ENCODE results near the gene EPHA2. TPM values are rescaled to one million over a fixed set of nuclear protein-coding genes. Genes with fewer than 3 reads are reported as not detected.

The EPHA2 gene
- total and polyA plus RNA-seq, 2 donors (not counting 1 experiment from before 2014, with no cell fraction given), result 9.8 to 24.6 TPM

DNA sequence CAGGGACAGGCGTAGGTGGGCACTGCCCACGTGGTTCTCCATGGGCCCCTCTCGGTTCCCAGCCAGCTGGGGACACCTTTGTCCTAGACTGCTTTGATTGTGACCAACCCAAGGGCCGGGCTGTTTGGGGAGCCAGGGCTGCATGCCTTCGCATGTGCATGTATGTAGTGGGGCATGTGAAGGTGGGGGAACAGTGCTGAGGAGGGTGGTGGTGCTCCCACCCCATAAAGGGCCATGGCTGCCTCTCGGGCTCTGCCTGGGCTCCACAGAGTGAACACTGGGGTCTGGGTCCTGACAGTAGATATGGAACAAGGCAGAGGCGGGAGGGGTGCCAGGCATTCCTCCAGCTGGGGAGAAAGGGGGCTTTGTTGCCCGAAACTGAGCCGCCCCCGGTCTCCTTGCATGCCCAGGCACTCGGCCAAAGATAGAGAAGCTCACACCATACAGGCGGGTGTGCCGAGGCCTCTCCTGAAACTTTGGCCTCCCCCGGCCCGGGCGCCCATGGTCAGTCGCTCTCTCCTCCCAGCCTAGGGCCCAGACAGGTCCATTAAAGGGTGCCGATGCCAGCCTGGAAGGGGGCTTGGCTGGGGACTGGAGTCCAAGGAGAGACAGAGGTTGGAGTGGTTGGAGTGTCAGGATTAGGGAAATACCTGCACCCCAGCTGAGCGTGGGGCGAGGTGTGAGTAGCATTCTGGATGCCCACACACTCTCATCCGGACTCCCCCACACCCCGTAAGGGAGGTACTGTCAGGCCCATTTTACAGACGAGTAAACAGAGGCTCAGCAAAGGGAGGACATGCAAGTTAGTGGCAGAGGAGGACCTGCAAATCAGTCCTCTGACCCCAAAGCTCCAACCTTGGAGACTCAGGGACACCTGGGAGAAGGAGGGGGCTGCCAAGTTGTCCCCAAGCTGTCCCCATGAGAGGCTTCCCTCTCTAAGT, 41.1 kb downstream of the EPHA2 start:
- Histone ChIP-seq H4K20me1 (ENCODE audit: control insufficient read depth, extremely low read depth, insufficient read depth, low read length) (no peaks in the 10 kb centered on the region), H3K27me3 (ENCODE audit: control insufficient read depth, insufficient read depth, low read length) (no peaks in the 10 kb centered on the region), H3K9ac (ENCODE audit: insufficient read depth, low read length) (no peak overlapping the region), H3K79me2 (ENCODE audit: control insufficient read depth, insufficient read depth, low read length) (no peaks in the 10 kb centered on the region), H3K36me3 (ENCODE audit: control insufficient read depth, insufficient read depth, low read length) (no peaks in the 10 kb centered on the region), H2AFZ (ENCODE audit: low read length) (no peak overlapping the region), H3K4me1 (ENCODE audit: control insufficient read depth, extremely low read depth, insufficient read depth, low read length) (peaks cover 5% of the 10 kb centered on the region), H3K9me3 (ENCODE audit: control insufficient read depth, insufficient read depth, low read depth, low read length) (no peaks in the 10 kb centered on the region), H3K4me2 (ENCODE audit: extremely low read depth, insufficient read depth, low read length) (no peak overlapping the region), H3K4me3 (replicated peaks in 1 of 4; ENCODE audit: control extremely low read depth in 1 of 4, insufficient read depth in 1 of 4, low read depth in 3 of 4, low read length in 4 of 4) (no peak overlapping the region), H3K27ac (ENCODE audit: insufficient read depth, low read length) (no peak overlapping the region)
- no peak for TF ChIP-seq EZH2 (IDR thresholded peaks at IDR 0.05; ENCODE audit: low read length, missing control alignments)
- TF ChIP-seq, protein P1, sequence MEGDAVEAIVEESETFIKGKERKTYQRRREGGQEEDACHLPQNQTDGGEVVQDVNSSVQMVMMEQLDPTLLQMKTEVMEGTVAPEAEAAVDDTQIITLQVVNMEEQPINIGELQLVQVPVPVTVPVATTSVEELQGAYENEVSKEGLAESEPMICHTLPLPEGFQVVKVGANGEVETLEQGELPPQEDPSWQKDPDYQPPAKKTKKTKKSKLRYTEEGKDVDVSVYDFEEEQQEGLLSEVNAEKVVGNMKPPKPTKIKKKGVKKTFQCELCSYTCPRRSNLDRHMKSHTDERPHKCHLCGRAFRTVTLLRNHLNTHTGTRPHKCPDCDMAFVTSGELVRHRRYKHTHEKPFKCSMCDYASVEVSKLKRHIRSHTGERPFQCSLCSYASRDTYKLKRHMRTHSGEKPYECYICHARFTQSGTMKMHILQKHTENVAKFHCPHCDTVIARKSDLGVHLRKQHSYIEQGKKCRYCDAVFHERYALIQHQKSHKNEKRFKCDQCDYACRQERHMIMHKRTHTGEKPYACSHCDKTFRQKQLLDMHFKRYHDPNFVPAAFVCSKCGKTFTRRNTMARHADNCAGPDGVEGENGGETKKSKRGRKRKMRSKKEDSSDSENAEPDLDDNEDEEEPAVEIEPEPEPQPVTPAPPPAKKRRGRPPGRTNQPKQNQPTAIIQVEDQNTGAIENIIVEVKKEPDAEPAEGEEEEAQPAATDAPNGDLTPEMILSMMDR (conservative IDR thresholded peaks at IDR 0.05 in 1 of 2, IDR thresholded peaks at IDR 0.05 in 1 of 2; ENCODE audit: low read depth in 1 of 2, low read length in 2 of 2), result no peak
- no peak for DNase-seq (ENCODE audit: low read depth in 2 of 2)

DNA sequence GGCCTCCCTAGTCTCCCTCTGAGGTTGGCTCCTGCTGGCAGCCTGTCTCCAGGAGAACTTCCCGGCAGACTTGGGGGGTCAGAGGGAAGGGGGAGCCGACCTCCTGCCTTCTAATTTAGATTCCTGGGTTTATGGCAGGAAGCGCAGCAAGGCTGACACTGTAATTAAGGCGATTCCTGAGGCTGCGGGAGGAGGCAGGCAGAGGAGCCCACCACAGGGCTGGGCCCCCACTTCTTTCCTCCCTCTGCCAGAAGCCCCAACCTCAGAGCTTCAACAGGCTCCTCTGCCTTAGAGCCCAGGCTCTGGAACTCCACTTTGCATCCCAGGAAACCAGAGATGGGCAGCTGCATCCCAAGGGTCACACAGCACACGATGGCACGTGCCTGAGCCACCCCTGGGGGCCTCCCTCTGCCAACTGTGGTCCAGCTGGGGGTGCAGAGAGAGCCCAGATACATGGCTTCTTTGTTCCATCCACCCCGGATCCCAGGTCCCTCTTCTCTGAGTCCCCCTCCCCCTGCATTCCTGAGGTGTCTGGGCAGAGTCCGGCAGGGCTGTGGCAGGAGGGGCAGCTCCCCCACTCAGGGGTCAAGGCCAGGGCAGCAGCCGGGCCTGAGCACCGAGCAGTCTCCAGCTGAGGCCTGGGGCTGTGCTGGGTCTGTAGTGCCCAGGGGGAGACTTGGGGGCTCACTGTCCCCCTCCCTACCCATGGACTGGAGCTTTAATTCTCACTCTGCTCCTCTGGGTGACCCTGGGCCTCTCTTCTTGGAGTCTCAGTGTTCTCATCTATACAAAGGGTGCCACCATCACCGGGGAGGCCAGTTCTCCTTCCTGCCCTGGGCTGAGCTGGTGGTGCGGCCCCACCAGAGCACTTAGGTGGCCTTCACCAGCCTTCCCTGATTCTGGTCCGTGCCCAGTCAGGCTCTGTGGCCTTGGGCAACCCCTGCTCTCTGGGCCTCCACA, 43.0 kb downstream of the EPHA2 start:
- Histone ChIP-seq H3K9ac (ENCODE audit: insufficient read depth, low read length) (no peak overlapping the region), H2AFZ (ENCODE audit: low read length) (no peak overlapping the region)
- DNase-seq (ENCODE audit: low read depth in 2 of 2), result peak in 1 of 2 donors; percentile 68

More for the DNA sequence above, 43.0 kb downstream of the EPHA2 start:
- no peaks in the 10 kb centered on the region for H3K9me3 ChIP-seq (ENCODE audit: control insufficient read depth, insufficient read depth, low read depth, low read length)
- H3K27ac ChIP-seq (ENCODE audit: insufficient read depth, low read length), result no peak overlapping the region
- H3K4me2 ChIP-seq (ENCODE audit: extremely low read depth, insufficient read depth, low read length), result no peak overlapping the region
- H3K79me2 ChIP-seq (ENCODE audit: control insufficient read depth, insufficient read depth, low read length), result no peaks in the 10 kb centered on the region
- H3K4me1 ChIP-seq (ENCODE audit: control insufficient read depth, extremely low read depth, insufficient read depth, low read length), result peaks cover 5% of the 10 kb centered on the region
- H4K20me1 ChIP-seq (ENCODE audit: control insufficient read depth, extremely low read depth, insufficient read depth, low read length), result no peaks in the 10 kb centered on the region
- H3K27me3 ChIP-seq (ENCODE audit: control insufficient read depth, insufficient read depth, low read length), result no peaks in the 10 kb centered on the region
- TF ChIP-seq EZH2 (IDR thresholded peaks at IDR 0.05; ENCODE audit: low read length, missing control alignments), result no peak
- TF ChIP-seq, protein P1 (conservative IDR thresholded peaks at IDR 0.05 in 1 of 2, IDR thresholded peaks at IDR 0.05 in 1 of 2; ENCODE audit: low read depth in 1 of 2, low read length in 2 of 2), result no peak
- H3K36me3 ChIP-seq (ENCODE audit: control insufficient read depth, insufficient read depth, low read length), result no peaks in the 10 kb centered on the region
- no peak overlapping the region for H3K4me3 ChIP-seq (replicated peaks in 1 of 4; ENCODE audit: control extremely low read depth in 1 of 4, insufficient read depth in 1 of 4, low read depth in 3 of 4, low read length in 4 of 4)

All from fibroblast of lung (primary cell).